ENCODE measurements around the gene ANAPC4.
"Not testable (repeated sequence)": the region's sequence is repeated elsewhere in the genome, so short reads cannot be mapped to it uniquely, and the experiment has no call there.

ANAPC4 gene, protein sequence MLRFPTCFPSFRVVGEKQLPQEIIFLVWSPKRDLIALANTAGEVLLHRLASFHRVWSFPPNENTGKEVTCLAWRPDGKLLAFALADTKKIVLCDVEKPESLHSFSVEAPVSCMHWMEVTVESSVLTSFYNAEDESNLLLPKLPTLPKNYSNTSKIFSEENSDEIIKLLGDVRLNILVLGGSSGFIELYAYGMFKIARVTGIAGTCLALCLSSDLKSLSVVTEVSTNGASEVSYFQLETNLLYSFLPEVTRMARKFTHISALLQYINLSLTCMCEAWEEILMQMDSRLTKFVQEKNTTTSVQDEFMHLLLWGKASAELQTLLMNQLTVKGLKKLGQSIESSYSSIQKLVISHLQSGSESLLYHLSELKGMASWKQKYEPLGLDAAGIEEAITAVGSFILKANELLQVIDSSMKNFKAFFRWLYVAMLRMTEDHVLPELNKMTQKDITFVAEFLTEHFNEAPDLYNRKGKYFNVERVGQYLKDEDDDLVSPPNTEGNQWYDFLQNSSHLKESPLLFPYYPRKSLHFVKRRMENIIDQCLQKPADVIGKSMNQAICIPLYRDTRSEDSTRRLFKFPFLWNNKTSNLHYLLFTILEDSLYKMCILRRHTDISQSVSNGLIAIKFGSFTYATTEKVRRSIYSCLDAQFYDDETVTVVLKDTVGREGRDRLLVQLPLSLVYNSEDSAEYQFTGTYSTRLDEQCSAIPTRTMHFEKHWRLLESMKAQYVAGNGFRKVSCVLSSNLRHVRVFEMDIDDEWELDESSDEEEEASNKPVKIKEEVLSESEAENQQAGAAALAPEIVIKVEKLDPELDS

DNA sequence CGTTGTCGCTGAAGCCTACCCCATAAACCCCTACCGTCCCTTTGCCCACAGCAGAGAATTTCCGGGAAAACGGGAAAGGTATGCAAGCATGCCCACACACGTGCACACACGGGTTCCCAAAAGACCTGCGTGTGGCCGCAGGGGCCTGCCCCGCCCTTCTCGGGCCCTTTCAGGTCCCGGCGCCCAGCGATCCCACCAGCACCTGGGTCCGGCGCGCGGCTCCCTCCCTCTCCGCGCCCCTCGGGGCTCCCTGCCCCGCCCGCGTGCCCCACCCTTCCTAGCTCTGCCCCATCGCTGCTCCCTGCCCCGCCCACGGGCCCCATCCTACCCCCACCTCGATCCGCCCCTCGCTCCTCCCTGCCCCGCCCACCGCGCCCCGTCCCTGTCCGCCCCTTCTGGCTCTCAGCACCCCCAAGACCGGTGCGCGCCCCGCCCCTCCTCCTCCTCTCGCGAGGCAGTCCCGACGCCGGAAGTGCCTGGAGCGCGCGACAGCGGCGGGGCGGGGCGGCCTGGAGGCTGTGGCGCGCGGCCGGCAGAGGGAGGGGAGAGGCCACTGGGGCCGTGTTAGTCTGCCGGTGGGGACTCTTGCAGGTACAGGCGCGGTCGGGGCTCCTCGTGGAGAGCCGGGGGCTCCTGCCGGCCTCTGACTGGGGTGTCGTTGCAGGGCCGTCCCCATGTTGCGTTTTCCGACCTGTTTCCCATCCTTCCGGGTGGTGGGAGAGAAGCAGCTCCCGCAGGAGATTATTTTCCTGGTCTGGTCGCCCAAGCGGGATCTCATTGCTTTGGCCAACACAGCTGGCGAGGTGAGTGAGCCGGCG is at the start of gene ANAPC4:
ANAPC4 (plus strand) TSS at position 510 of the 818 bp plus-strand sequence; CDS start at position 675, 165 bp downstream.
- DNase-seq, result peak; percentile 99

DNA sequence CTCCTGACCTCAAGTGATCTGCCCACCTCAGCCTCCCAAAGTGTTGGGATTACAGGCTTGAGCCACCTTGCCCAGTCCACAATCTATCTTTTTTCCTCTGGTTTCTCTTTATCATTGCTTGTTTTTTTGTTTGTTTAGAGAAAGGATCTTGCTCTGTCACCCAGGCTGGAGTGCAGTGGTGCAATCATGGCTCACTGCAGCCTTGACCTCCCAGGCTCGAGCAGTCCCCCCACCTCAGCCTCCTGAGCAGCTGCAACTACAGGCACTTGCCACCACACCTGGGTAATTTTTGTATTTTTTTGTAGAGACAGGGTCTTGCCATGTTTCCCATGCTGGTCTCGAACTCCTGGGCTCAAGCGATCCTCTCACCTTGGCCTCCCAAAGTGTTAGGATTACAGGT is 48.6 kb upstream of the ANAPC4 start:
- DNase-seq, result not testable (repeated sequence)

DNA sequence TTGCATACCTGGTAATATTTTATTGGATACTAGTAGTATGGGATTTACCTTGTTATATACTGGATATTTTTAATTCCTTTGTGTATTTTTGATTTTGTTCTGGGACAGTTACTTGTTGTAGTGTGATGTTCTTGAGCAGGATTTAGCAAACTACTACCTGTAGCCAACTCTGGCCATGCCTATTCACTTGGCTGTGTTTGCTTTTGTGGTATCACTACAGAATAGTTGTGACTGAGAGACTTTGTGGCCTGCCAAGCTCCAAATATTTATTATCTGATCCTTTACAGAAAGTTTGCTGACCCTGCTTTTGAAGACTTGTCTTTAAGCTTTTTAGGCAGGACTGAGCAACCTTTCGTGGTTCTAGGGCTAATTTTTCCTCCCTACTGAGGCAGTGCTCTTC is 46.7 kb upstream of the ANAPC4 start:
- DNase-seq, result no peak

DNA sequence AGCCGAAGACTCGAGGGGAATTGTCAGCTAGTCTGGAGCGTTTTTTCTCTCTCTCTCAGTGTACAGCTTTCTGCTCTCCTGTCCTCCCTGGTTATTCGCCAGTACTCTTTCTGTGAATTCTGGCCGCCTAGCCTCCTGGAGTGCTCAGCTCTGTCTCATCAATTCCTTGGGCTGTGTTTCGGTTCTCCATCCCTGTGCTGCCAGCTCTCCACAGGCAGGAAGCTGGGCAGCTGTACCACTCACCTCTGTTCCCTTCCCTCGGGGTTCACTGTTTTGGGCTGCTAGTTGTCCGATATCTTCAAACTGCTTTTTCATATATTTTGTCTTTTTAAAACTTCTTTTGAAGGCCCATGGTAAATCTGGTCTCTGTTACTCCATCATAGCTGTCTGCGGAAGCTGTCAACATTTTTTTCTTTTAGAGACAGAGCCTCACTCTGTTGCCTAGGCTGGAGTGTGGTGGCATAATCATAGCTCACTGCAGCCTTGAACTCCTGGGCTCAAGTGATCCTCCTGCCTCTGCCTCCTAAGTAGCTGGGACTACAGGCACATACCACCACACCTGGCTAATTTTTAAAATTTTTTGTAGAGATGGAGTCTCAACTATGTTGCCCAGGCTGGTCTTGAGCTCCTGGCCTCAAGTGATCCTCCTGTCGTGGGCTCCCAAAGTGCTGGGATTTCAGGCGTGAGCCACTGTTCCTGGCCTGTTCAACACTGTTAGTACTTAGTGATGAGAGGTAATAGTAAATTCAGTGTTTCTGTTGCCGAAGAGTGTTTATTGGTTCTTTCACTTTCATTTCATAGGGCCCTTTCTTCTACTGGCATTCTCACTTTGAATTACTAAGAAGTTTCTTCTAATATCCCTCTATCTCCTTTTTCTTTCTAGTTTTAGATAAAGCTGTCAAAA is 45.9 kb upstream of the ANAPC4 start:
- DNase-seq, result no peak

DNA sequence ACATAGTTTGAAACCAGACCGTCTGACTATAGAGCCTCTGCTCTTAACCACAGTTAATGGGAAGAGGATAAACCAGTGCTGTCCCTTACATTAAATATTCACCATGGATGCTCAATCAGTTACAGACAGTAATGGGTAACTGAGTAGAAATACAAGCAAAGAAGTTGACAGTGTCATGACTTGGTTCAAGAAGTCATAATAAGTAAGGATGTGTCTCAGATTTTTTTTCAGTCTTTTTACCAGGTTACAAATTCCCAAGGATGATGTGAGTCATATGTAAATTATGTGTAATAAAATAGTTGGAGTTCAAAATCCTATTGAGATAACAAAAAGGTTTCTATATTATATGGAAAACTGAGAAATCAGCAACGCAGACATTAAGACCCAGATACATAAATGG is 33.4 kb upstream of the ANAPC4 start:
- no peak for DNase-seq

DNA sequence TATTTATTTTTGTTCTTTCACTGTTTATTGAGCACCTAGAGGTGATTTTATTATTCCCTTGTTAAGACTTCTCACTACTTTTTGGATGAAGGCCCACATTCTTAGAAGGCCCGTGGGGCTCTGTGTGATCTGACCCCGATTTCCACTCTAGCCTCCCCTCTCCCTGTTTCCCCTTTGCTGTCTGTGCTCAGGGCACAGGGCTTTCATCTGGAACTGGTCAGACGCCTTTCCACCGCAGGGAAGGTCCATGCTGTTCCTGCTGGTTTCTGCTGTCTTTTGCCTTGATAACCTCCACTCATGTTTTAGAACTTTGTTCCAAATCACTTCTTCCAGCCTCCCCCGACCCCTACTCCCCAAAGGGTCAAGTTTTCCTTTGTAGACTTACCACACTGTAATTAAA is 31.3 kb upstream of the ANAPC4 start:
- DNase-seq, result no peak

DNA sequence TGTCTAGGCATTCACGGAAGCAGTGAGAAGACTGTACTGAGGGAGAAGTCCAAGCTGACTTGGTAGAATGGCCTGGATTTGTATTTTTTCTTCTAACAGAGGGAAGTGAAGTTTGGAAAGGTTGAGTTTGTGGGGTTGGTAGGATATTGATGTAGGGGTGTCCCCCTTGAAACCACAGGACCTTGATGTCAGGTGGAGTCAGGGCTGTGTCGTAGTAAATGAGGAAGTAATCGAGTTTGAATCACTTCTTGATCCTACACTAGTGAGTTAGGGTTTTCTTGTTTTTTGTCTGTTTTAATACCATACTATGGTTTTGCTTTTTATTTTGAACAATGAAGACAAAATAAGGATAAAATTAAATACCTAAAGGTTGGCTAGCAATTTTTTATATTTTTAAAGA is 30.1 kb upstream of the ANAPC4 start:
- no peak for DNase-seq

DNA sequence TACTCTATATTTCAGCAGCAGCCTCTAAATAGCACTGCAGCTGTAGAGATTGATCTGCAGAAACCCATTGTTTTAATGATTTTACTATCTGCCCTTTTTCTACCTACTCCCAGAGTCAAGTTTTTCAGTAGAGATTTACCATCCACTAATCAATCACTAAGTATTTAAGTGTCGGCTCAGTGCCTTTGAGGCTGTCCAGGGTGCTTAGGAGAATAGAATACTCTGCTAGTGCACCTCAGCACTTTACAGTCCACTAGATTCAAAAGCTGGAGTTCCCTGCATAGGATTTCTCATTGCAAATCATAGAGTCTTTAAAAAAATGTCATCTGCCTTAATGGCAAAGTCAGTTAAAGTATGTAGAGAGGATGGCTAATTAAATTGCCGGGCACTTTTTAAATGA is 29.6 kb upstream of the ANAPC4 start:
- no peak for DNase-seq

DNA sequence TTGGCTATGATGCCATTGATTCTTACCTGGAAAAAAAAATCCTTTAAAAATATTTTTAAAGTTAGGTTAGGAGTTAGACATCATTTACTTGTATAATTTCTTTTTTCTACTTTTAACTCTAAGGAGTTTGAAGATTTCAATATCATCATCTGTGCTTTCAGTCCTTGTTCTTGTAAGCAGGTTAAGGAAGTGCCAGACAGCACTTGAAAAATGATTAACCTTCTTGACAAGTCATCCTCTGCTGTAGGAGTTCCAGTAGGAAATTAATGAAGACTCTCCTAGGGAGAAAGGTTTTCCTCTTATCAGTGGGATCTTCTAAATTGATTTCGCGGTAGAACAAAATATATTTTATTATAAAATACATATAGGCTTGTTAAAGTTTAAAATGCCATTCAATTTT is 29.1 kb upstream of the ANAPC4 start:
- no peak for DNase-seq

DNA sequence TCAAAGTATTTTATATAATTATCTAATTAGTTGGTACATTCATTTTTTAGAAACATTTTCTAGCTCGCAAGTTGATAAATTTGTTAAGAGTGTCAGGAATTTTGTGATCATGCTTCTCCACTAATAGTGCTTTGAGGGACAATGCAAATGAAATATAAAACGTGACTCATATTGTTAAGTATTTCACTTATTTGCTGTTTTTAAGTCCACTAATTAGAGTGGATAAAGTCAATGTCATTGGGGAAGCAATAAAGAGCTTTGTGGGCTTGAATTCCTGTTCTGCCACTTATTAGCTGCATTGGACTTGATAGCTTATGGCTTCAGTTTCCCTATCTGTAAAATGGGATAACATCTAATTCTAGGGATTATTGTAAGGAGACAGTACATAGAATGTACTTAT is 26.5 kb upstream of the ANAPC4 start:
- no peak for DNase-seq

DNA sequence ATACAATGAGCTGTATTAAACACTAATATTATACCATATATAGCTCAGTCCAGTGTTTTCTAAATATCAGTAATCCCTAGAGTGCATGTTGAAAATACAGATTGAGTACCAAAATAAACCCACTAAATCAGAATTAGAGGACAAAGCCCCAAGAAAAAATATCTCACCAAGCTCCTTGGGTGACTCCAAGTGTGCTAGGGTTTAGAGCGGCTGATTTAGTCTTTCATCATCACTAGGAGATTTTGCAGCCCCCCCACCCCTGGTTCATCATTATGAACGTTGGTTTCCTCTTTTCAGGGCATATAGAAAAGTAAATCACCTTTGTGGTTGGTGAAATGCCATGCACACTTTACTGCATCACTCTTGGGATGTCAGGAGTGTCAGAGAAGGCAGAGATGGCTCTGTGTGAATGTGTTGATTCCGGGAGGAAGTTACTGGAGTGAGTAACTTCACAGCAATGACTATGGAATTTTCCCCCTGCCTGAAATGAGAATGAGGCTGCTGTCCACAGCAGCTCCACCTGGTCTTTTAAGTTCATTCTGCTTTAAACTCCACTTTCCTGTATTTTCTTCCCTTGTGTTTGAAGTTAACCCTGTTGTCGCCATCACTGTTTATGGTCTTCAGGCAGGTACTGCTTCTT is 25.2 kb upstream of the ANAPC4 start:
- DNase-seq, result no peak

DNA sequence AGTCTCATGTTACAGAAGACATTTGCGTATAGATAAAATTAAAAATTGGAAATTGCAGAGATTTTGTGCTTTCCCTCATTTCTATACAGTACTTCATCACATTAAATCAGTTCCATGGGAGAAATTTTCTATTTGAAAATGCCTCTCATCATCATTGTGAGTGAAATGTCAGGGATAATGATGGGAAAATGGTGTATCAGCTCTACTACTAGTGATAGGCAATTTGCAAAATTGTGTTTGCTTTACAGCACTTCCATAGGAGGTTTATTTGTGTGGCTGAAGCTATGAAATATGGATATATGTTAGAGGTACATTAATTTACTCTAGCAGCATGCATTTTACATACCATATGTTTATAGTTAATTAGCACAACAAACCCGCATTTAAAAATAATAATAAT is 21.0 kb upstream of the ANAPC4 start:
- no peak for DNase-seq

DNA sequence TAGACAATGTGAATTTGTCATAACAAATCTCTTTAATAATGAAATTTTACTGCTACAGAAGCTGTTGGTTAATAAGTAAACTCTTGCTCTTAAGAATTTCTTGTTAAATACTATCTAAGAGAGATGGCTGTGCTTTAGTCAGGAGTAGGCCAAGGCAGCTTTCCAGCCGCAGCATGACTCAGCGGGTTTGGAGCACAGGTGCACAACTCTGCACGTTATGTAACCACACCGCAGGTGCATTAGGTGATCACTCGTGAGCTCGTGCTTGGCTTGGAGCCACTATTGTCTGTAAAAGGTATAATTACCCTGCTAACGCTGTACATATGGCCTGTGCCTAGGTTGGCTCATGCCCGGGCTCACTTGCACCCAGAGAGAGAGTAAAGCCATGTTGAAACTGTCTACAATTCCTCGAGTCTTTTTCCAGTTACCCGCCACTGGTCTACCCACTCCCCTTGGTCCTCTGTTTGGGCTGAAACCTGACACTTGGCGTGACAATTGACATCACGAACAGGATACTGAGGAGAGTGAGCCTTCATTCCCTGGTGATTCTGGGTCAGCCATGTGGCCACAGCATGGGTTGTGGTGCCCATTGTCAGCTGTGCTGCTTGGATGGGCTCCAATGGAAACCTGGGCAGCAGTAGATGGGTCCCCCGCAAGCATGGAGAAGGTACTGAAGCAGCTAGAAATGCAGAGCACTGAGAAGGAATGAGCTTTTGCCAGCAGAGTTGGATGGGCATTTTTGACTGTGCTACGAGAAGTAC is 18.4 kb upstream of the ANAPC4 start:
- DNase-seq, result no peak

DNA sequence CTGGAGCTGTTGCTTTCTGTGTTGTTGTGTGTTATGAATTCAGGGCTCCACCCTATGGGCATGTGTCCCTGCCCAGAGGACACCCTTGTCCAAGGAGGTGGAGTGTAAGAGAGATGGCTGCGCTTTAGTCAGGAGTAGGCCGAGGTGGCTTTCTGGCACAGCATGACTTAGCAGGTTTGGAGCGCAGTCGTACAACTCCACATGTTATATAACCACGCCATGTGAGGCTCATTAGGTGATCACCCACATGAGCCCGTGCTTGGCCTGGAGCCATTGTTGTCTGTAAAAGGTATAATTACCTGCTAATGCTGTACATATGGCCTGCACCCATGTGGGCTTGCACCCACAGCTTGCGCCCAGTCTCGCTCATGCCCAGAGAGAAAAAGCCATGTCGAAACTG is 15.8 kb upstream of the ANAPC4 start:
- DNase-seq, result no peak

DNA sequence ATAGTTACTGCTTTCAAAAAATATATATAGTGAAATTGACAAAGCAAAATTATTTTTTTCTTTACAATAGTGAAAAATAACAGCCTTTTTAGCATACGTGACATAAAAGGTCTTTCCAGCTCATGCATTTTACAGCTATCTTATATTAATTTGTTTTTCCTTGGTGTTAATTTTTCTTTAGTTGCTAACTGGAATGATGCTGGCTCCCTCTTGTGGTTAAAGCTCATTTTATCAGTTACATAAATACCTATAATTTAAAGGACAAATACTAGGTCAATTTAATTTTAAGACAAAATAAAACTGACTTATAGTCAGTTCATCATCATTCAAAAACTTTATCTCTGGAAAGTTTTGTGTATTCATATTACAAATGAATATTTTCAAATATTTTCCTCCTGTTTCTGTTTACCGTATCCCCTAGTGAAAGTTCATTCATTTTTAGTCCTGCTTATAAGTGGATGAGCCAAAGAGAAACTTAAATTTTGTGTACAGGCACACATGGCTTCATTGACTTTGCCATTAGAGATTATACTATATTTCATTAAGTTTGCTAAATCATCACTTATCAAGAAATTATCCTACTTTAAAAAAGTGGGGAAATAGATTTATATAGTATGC is 9.9 kb upstream of the ANAPC4 start:
- no peak for DNase-seq

DNA sequence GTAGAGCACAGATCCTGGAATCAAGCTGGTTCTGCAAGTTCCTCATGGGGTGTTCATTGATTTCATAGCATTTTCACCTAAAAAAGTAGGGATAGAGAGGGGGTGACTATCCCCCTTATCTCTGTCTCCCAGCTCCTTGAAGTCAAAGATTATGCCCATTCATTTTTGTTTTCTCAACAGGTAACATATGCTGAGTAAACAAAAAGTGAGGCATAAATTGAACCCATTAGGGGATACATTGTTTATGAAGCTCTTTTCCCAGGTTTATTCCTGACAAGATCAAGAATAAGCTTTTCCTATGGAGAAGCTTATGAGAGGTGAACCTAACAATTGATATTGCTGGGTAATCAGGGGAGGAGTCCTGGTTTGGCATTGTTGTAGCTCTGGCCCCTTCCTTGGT is 9.2 kb upstream of the ANAPC4 start:
- DNase-seq, result no peak

DNA sequence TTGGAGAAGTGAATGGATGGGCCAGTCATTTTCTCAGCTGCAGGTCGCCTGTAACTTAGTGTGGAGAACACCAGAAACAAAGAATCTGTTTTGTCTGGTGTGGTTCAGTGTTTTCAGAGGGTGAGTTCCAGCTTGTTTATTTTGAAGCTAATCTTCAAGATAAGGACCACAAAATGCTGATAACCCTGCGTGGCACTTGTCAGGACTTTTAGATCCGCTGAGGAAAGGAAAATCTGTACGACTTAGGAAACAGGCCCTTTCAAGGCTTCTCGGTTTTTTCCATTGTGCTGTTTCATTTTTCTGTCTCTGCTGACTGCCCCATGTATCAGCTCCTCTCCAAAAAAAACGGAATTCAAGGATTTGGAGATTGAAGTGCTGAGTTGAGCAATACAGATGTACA is 8.7 kb upstream of the ANAPC4 start:
- no peak for DNase-seq

DNA sequence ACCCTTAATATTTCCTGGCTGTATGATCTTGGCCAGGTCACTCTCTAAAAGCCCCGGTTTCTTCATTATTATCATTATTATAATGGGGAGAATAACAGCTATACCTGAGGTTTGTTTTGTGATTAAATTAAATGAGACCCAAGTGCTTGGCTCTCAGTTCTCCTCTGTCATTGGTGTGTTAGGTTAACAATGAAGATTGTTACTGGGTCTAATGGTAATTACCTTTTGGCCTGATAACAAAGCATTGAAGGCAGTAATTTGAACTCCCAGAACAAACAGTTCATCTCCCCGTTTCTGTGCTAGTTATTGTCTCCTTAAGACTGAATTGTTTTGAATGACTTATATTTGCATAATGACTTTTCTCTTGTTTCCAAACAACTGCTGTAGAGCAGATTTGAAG is 6.8 kb upstream of the ANAPC4 start:
- no peak for DNase-seq

DNA sequence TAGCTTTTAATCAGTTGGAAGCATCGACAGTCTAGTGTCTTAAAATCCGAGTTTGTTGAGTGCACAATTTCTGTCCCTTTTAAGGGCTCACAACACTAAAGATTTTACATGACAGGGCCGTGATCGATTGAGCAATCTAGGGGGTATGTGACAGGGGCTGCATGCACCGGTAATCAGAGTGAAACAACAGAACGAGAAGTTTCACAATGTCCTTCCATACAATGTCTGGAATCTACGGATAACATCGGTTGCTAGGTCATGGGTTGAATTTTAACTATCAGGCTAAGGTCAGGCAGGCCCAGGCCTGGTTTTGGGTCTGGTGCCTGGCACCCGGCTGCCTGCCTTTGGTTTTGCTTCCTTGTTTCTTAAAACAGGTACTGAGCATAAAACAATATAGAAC is 4.5 kb upstream of the ANAPC4 start:
- DNase-seq, result not testable (repeated sequence)

DNA sequence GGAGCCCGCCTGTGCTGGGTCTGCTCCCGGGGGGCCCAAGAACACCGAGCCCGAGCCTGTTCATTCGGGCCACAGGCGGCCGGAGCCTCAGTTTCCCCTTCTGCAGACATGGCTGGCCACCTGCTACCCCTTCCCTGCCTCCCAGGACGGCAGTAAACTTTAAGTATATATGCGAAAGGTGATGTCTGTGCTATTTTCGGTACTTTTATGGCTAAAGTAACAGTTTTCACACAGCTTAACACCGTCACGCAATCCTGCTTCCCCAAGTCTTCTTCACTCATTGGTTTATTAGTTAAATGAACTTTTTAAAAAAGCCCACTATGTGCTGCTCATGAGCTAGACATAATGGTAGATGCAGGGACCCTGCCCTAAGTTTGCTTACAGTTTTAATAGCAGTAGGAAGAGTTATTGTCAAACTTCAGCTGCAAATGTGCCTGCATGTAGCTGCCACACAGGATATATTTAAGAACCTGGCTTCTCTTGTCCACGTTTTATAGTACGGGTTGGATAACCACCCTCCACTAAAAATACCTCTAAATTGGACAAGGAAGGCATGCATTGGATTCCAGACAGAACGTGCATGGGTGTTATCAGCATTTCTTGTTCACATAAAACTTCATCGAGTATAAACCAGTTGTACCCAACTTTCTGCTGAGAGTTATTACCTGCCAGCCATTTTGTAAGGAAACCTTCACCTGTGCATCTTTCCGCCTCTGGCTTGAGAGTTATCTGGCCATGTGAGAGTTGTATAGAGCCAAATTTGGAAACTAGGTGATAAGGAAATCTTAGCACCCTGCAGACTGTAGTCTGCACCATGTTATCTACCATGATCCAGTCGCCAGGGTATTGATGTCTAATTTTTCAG is 741 bp downstream of the ANAPC4 start:
- DNase-seq, result no peak
